ENCODE measurements around the gene NOXO1.

DNA sequence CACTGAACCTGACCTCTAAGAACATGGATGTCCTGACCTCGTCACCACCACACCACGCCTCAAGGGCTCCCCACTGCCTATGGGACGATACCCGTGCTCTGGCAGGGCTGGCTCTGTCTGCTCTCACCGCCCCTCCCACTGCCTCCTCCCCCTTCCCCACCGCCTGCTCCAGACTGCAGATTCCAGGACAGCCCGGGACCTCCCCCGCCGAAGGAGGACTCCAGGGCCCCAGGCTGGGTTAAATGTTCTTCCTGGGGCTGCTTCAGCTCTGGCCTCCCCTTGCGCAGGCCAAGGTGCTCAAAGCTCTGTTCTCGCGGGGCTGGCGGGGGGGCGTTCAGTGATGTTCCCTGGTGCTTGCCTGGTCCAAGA lies 41.4 kb upstream of the NOXO1 start:
- TF ChIP-seq POLR2A (IDR thresholded peaks at IDR 0.05; ENCODE audit: low read depth, low read length) (no peak), SPI1 (IDR thresholded peaks at IDR 0.05; ENCODE audit: low read depth, low read length) (no peak), POLR2AphosphoS5 (IDR thresholded peaks at IDR 0.05; ENCODE audit: low read depth, low read length) (no peak), TAF1 (IDR thresholded peaks at IDR 0.05; ENCODE audit: low read depth, low read length) (no peak), PAX5 (IDR thresholded peaks at IDR 0.05; ENCODE audit: insufficient read depth, low read length, severe bottlenecking) (no peak), POU2F2 (IDR thresholded peaks at IDR 0.05; ENCODE audit: low read depth, low read length) (no peak)
